Thymus (tissue), 11 donors: Measurements from ENCODE around the gene GRM5. TPM values are rescaled to one million over a fixed set of nuclear protein-coding genes. Genes with fewer than 3 reads are reported as not detected.
"Not testable (repeated sequence)": the region's sequence is repeated elsewhere in the genome, so short reads cannot be mapped to it uniquely, and the experiment has no call there.

Source experiments
- DNase-seq, 9 donors: peaks; one replicate each; pipeline ENCODE4 v3.0.0-alpha.2; 2013; ENCODE audit warnings: low spot score in 9 of 9, low read depth in 6 of 9, missing footprints in 1 of 9
- H3K27ac ChIP-seq, 2 donors: one replicate each; pipeline ENCODE4 v1.5.1; 2013; ENCODE audit warnings: control low read depth in 1 of 2, low read depth in 1 of 2, low read length in 1 of 2, mild to moderate bottlenecking in 1 of 2, moderate library complexity in 1 of 2
- H3K27me3 ChIP-seq, 2 donors: one replicate each; pipeline ENCODE4 v1.5.1; 2013; ENCODE audit warnings: low read length in 1 of 2; ENCODE audit not compliant: control insufficient read depth in 2 of 2, insufficient read depth in 1 of 2
- H3K36me3 ChIP-seq, 2 donors: one replicate each; pipeline ENCODE4 v1.5.1; 2013; ENCODE audit warnings: low read length in 1 of 2, mild to moderate bottlenecking in 1 of 2, moderate library complexity in 1 of 2; ENCODE audit not compliant: control insufficient read depth in 2 of 2, insufficient read depth in 2 of 2
- H3K4me1 ChIP-seq, 2 donors: one replicate each; pipeline ENCODE4 v1.5.1; 2013; ENCODE audit warnings: low read length in 2 of 2; ENCODE audit not compliant: control insufficient read depth in 2 of 2, insufficient read depth in 2 of 2
- H3K4me3 ChIP-seq, 2 donors: one replicate each; pipeline ENCODE4 v1.5.1; 2013; ENCODE audit warnings: low read length in 2 of 2, control low read depth in 1 of 2, mild to moderate bottlenecking in 1 of 2
- H3K9me3 ChIP-seq, 2 donors: one replicate each; pipeline ENCODE4 v1.5.1; 2013; ENCODE audit warnings: low read length in 1 of 2, mild to moderate bottlenecking in 1 of 2; ENCODE audit not compliant: control insufficient read depth in 2 of 2, insufficient read depth in 1 of 2
- whole genome bisulfite sequencing: extraction: QIAGEN DNeasy Blood & Tissue Kit; methylation state at CpG from one replicate; pipeline ENCODE4 v1.1.7; 2013; 5-methylcytosine and 5-hydroxymethylcytosine counted together
- polyA plus RNA-seq: library from polyadenylated mRNA; stranded (reverse); fragments of 200-250 nt; gene quantifications from one replicate; pipeline ENCODE4 v1.2.3, GENCODE V29; 2013
- total RNA-seq: library from RNA; stranded (reverse); fragments of 120-200 nt; gene quantifications from one replicate; pipeline ENCODE4 v1.2.4, GENCODE V29; 2013
- donor health status: healthy.

The GRM5 gene
- total and polyA plus RNA-seq, 2 donors: 0.05 TPM

DNA sequence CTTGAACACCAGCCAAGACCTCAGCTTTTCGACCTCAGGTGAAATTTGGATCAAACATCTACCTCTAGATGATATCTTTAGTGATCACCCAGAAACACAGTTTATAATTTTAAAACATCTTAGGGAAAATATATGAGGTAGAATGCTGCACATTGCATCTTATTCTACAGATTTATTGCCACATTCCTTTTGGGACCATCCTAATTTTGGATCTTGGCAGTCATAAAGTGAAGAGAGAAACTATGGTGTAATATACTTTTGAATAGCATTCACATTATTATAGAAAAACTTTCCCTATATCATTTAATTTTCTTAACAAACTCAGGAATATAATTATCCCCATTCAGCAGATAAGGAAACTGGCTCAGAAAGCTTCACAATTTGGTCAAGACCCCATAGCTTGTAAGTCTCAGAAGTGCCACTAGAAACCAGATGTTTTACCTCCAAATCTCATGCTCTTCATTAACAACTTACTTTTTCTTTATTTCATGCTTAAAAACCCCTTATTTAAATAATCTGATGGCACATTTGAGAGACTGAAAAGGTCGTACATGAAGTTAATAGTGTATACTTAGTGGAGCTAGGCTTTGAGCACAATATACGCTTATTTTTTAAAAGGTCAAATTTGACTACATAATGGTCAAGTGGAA, 529.0 kb downstream of the GRM5 start:
- Histone ChIP-seq H3K27me3 (no peaks in the 10 kb centered on the region), H3K4me3 (no peak overlapping the region), H3K27ac (no peak overlapping the region), H3K4me1 (no peaks in the 10 kb centered on the region), H3K9me3 (no peaks in the 10 kb centered on the region), H3K36me3 (no peaks in the 10 kb centered on the region)
- WGBS: 89% methylated on average over 3 of the region's 3 CpGs
- no peak for DNase-seq

DNA sequence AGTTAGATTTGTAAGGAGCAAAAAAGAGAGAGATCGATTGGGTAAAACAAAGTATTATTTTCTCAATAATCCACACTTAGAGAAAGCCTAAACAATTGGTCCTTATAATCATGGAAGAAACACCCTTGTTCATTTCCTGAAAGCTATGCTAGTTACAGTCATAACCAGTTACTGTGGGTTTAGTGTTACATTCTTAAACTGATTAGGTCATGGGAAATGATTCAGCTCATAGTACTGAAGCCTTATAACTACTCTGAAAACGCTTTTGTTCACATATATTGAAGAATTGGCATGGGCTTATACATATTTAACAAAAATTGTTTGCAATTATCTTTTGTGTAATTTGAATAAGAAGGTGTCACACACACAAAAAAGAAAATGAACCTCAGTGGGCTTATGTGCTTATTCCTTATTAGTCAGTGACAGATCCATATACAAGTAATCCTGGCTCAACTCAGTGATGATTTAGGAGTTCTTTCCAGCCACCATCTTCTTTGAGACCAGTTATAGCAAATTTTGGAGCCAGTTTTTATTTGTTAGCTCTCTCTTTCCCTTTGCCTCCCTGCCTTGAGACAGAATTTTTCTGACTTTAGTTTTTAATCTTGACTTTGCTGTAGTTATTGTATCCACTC, 529.8 kb downstream of the GRM5 start:
- no peaks in the 10 kb centered on the region for H3K9me3 ChIP-seq
- no peaks in the 10 kb centered on the region for H3K36me3 ChIP-seq
- no peak for DNase-seq
- H3K4me1 ChIP-seq: no peaks in the 10 kb centered on the region
- WGBS: 49% methylated on average over 2 of the region's 2 CpGs
- no peak overlapping the region for H3K4me3 ChIP-seq
- H3K27ac ChIP-seq: no peak overlapping the region
- no peaks in the 10 kb centered on the region for H3K27me3 ChIP-seq

DNA sequence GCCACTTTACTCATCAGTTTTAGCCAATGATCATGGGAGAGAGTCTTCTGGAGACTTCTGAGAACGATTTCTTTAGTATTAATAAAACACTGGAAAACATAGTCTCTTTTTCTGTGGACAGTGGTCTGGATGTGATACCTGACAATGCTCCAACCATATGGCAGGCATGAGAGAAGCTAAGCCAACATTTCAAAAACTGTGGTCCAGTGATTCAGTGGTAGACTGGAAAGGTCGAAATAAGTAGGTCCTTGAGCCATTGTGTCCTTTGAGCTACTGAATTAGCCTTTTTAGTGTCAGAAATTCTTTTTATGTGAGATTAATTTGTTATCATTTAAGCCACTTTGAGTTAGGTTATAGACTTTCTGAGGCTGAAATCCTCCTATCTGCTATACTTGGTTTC, 530.5 kb downstream of the GRM5 start:
- Histone ChIP-seq H3K9me3 (no peaks in the 10 kb centered on the region), H3K27ac (no peak overlapping the region), H3K4me1 (no peaks in the 10 kb centered on the region), H3K4me3 (no peak overlapping the region), H3K36me3 (no peaks in the 10 kb centered on the region), H3K27me3 (no peaks in the 10 kb centered on the region)
- no peak for DNase-seq
- 91% methylated on average over 2 of the region's 2 CpGs for WGBS

DNA sequence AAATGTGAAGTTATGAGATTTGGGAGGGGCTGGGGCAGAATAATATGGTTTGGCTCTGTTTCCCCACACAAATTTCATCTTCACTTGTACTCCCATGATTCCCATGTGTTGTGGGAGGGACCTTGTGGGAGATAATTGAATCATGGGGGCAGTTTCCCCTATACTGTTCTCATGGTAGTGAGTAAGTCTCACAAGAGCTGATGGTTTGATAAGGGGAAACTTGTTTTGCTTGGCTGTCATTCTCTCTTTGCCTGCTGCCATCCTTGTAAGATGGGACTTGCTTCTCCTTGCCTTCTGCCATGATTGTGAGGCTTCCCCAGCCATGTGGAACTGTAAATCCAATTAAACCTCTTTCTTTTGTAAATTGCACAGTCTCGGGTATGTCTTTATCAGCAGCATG, 531.1 kb downstream of the GRM5 start:
- H3K4me3 ChIP-seq, H3K9me3 ChIP-seq, H3K27me3 ChIP-seq, H3K4me1 ChIP-seq, DNase-seq, H3K27ac ChIP-seq, H3K36me3 ChIP-seq: not testable (repeated sequence)
- WGBS: 94% methylated on average over 1 of the region's 1 CpG

DNA sequence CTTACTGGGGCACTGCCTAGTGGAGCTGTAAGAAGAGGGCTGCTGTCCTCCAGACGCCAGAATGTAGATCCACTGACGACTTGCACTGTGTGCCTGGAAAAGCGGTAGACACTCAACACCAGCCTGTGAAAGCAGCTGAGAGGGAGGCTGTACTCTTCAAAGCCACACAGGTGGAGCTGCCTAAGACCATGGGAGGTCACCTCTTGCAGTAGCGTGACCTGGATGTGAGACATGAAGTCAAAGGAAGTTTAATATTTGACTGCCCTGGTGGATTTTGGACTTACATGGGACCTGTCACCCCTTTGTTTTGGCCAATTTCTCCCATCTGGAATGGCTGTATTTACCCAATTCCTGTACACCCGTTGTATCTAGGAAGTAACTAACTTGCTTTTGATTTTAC, 531.6 kb downstream of the GRM5 start:
- Histone ChIP-seq H3K4me1 (no peaks in the 10 kb centered on the region), H3K4me3 (no peak overlapping the region), H3K27me3 (no peaks in the 10 kb centered on the region), H3K9me3 (no peaks in the 10 kb centered on the region), H3K36me3 (no peaks in the 10 kb centered on the region), H3K27ac (no peak overlapping the region)
- 98% methylated on average over 5 of the region's 5 CpGs for WGBS
- no peak for DNase-seq

DNA sequence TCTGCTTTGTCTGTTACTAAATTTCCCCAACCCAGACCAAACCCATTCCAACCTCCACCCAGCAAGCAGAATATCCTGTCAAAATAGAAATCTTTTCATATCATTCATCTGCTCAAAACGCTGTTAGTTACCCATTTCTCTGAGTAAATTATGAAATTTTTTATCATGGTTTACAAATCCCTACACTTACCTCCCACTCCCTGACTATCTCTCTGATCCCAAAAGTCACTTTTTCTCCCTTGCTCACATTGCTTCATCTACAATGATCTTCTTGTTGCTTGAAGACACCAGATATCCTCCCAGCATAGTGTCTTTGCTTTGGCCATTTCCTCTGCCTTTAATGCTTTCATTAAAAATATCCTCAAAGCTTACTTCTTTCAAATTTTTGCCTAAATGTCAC, 532.8 kb downstream of the GRM5 start:
- 94% methylated on average over 1 of the region's 1 CpG for whole genome bisulfite sequencing
- no peaks in the 10 kb centered on the region for H3K27me3 ChIP-seq
- no peak overlapping the region for H3K27ac ChIP-seq
- DNase-seq: no peak
- no peaks in the 10 kb centered on the region for H3K4me1 ChIP-seq
- H3K36me3 ChIP-seq: no peaks in the 10 kb centered on the region
- no peaks in the 10 kb centered on the region for H3K9me3 ChIP-seq
- H3K4me3 ChIP-seq: no peak overlapping the region

DNA sequence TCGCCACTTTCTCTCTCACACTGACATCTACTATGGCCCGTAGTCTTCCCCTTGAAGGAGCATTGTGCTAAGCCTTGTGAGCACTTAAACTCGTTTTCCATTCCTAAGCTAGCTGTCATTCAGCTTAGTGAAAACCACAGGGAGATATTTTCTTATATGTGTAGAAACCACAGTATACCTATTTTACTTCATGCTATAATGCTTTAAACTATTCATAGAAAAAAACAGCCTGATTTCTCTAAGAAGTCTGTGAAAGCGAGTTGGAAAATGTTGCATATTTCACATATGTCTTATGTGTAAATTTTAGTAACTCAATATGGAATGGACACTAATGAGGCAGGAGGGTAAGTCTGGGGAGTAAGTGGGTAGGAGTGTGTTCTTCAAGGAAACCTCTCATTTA, 534.0 kb downstream of the GRM5 start:
- no peaks in the 10 kb centered on the region for H3K27me3 ChIP-seq
- no peak for DNase-seq
- no peaks in the 10 kb centered on the region for H3K4me1 ChIP-seq
- 89% methylated on average over 4 of the region's 4 CpGs for WGBS
- H3K36me3 ChIP-seq: no peaks in the 10 kb centered on the region
- H3K9me3 ChIP-seq: no peaks in the 10 kb centered on the region
- H3K27ac ChIP-seq: no peak overlapping the region
- no peak overlapping the region for H3K4me3 ChIP-seq

DNA sequence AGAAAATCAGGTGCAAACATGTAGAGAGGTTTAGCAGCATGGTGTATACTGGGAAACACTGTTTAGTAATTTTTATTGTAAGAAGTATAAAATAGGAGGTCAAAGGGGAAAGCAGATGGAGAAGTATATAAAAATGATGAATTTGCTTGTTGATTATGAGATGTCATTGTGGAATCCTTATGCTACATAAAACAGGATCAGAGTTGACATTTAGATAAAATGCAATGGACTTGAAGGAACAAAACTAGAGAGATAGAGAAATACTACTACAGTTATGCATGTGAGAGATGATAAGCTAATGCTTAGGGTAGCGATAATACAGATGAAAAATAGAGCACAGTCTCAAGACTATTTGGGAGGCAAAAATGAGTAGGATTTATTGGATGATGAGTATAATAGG, 536.4 kb downstream of the GRM5 start:
- H3K27me3 ChIP-seq: no peaks in the 10 kb centered on the region
- no peak overlapping the region for H3K27ac ChIP-seq
- H3K4me1 ChIP-seq: no peaks in the 10 kb centered on the region
- DNase-seq: no peak
- WGBS: 100% methylated on average over 1 of the region's 1 CpG
- H3K9me3 ChIP-seq: no peaks in the 10 kb centered on the region
- no peak overlapping the region for H3K4me3 ChIP-seq
- H3K36me3 ChIP-seq: no peaks in the 10 kb centered on the region

DNA sequence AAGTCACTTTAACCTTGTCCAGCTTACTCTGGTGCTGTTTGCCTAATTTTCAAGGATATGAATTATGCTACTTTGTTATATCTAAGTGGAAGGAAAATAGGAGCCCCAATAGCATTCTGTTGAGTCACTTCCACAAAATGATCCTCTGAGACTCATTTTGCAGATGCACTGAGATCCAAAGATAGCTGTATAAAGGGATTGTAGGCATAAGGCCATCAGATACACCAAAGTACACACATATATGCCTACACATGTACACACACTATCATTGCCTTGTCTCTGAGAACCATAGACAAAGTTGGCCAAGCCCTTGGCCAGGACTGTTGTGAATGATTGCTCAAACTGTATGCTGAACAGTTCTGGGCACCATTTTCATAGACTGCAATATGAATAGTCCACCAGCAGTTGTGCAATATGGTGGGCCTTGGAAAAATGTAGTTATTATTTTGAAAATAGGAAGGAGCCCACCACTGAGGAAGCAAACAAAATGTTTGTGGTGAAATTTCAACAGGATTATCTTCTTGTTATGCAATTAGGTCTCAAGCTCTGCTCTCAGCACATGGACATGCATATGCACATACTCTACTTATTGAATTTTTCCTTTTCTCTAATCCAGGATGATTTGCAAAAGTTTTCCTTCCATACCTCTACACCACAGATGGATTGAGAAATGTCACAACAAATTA, 542.3 kb downstream of the GRM5 start:
- Histone ChIP-seq H3K9me3 (no peaks in the 10 kb centered on the region), H3K4me1 (no peaks in the 10 kb centered on the region), H3K27ac (no peak overlapping the region), H3K4me3 (no peak overlapping the region), H3K36me3 (no peaks in the 10 kb centered on the region), H3K27me3 (no peaks in the 10 kb centered on the region)
- DNase-seq: no peak
